ENCODE results near the gene CEACAM19.
A peak's percentile ranks its signal among the peaks of the same experiment; 100 is the strongest.

- TF ChIP-seq EZH2 (IDR thresholded peaks at IDR 0.05; ENCODE audit: borderline replicate concordance, low read depth, low read length) (no peak), SRSF1 (IDR thresholded peaks at IDR 0.05; ENCODE audit: low read depth, low read length) (no peak), POLR2AphosphoS5 (IDR thresholded peaks at IDR 0.05; ENCODE audit: control insufficient read depth, insufficient read depth, low read depth, low read length) (no peak), ZFX (CRISPR knock-in tag; IDR thresholded peaks at IDR 0.05) (no peak), EHMT2 (IDR thresholded peaks at IDR 0.05) (no peak), CBFA2T3 (IDR thresholded peaks at IDR 0.05) (no peak), PATZ1 (CRISPR knock-in tag; IDR thresholded peaks at IDR 0.05; ENCODE audit: borderline replicate concordance) (no peak), JUN (IDR thresholded peaks at IDR 0.05; ENCODE audit: borderline replicate concordance, low read depth, low read length) (peak; percentile 47; the same call in 1 of the 2 replicates), JUN (CRISPR knock-in tag; IDR thresholded peaks at IDR 0.05; ENCODE audit: borderline replicate concordance) (no peak), SP2 (IDR thresholded peaks at IDR 0.05; ENCODE audit: extremely low read depth, low read depth, low read length, poor library complexity, severe bottlenecking) (no peak), CHD4 (IDR thresholded peaks at IDR 0.05; ENCODE audit: insufficient read depth, insufficient replicate concordance, low read depth, low read length, poor library complexity, severe bottlenecking) (no peak)
Observed at GRCh38 chr19:44689290-44690130, 18.2 kb downstream of the CEACAM19 start.
